Measurements from ENCODE around the gene COG5.

The COG5 gene

DNA sequence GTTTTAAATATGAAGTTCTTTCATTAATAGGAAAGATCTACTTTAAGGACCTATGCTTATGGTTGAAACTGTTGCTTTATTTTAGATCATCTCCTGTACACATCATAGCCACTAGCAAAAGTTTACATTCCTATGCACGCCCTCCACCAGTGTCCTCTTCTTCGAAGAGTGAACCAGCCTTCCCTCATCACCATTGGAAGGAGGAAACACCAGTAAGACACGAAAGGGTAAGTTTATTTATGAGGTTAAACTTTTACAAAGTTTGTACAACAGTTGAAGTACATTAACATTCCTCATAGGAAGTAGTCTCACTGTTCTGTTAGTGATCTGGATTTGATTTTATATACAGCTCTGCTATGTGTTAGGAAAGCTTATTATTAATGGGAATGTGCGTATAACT is 378.0 kb downstream of the COG5 start:
- TF ChIP-seq CTCF (conservative IDR thresholded peaks at IDR 0.05; ENCODE audit: low read depth), result no peak
- CTCF ChIA-PET, result no interaction called here
- POLR2A ChIA-PET (ENCODE audit: low non-redundant PET), result no interaction called here
- no peak for DNase-seq (ENCODE audit: low spot score)
- no peak overlapping the region for H3K27ac ChIP-seq

DNA sequence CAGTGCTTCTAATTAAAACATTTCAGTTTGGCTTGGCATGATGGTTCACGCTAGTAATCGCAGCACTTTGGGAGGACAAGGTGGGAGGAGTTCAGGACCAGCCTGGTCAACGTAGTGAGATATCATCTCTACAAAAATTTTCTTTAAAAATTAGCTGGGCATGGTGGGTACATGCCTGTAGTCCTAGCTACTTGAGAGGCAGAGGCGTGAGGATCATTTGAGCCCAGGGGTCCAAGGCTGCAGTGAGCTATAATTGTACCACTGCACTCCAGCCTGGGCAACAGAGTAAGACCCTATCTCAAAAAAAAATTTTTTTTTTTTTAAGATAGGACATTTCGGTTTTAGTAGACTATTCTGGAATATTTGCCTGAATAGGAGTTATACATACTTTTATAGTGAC is 382.5 kb downstream of the COG5 start:
- POLR2A ChIA-PET (ENCODE audit: low non-redundant PET), result no interaction called here
- no peak overlapping the region for H3K27ac ChIP-seq
- no peak for TF ChIP-seq CTCF (conservative IDR thresholded peaks at IDR 0.05; ENCODE audit: low read depth)
- CTCF ChIA-PET, result no interaction called here
- DNase-seq (ENCODE audit: low spot score), result no peak

DNA sequence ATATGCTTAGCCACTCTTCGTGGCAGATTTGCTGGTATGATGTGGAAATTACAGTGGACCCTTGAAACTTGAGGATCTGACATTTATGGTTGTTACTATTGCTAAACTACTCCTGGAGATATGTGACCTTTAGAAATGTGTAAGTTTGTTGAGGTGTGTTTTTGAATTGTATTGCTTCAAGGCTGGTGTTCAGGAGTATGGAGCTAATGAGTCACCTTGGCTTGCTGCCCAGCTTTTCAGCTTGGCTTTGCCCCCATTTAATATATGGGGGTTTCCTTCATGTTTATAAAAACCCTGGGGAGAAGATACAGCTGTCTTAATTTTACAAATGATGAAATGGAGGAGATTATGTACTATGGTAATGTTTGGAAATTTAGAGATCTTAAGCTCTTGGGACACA is 383.3 kb downstream of the COG5 start:
- no peak for TF ChIP-seq CTCF (conservative IDR thresholded peaks at IDR 0.05; ENCODE audit: low read depth)
- H3K27ac ChIP-seq, result no peak overlapping the region
- ChIA-PET POLR2A (ENCODE audit: low non-redundant PET) (no interaction called here), CTCF (no interaction called here)
- DNase-seq (ENCODE audit: low spot score), result peak; percentile 37

GRCh38 chr7:107179326-107180164 is 384.2 kb downstream of the COG5 start:
- no peak for TF ChIP-seq CTCF (conservative IDR thresholded peaks at IDR 0.05; ENCODE audit: low read depth)
- DNase-seq (ENCODE audit: low spot score), result peak; percentile 55
- ChIA-PET POLR2A (ENCODE audit: low non-redundant PET) (no interaction called here), CTCF (interaction anchor here (0.6 kb wide), 1 partner anchor 278 kb away, joined by 3 read pairs; no protein-coding TSS in a partner anchor)
- peak overlapping the region; percentile 50 for H3K27ac ChIP-seq

DNA sequence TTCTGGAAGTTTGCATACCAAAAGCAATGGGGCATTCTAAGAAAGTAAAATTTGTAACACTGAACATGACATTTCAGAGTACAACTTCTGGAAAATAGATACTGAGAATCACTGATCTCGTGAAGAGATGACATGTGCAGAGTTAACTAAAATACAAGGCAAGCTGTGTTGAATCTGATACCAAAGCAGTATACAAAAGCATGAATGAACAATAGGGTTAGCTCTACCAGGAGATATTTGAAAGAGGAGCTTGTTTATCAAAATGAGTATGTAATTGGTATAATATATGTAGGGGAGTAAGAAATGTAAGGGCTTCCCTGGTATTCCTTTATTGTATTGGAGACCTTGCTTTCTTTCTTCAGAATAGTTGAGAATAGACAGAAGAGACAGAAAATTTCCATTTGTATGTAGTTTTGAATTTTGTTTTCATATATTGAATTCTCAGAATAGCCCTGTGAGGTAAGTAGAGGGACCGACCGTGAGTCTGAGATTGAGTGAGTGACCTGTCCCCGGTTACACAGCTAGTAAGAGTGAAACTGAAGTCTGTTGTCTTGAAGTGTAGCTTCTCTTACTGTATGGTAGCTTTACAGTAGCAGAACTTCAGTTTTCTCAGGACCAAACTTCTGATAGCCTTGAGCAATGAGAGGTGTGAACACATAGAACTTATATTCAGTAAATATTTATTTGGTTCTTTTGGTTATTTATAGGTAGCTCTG is 389.9 kb downstream of the COG5 start:
- CTCF ChIA-PET, result no interaction called here
- H3K27ac ChIP-seq, result no peak overlapping the region
- POLR2A ChIA-PET (ENCODE audit: low non-redundant PET), result no interaction called here
- TF ChIP-seq CTCF (conservative IDR thresholded peaks at IDR 0.05; ENCODE audit: low read depth), result no peak
- no peak for DNase-seq (ENCODE audit: low spot score)

GRCh38 chr7:107173191-107173590 is 390.5 kb downstream of the COG5 start:
- POLR2A ChIA-PET (ENCODE audit: low non-redundant PET), result no interaction called here
- no peak for TF ChIP-seq CTCF (conservative IDR thresholded peaks at IDR 0.05; ENCODE audit: low read depth)
- DNase-seq (ENCODE audit: low spot score), result no peak
- CTCF ChIA-PET, result no interaction called here
- no peak overlapping the region for H3K27ac ChIP-seq
